DMS53 treated with DMSO at 0.1 percent for 48 hours (cell line): Measurements from ENCODE around the gene MFNG.
"Not testable (repeated sequence)": the region's sequence is repeated elsewhere in the genome, so short reads cannot be mapped to it uniquely, and the experiment has no call there.

ENCODE experiments used
- DNase-seq: peaks from one replicate; lab custom pipeline; 2025; ENCODE audit not compliant: unreplicated experiment; lab: John Stamatoyannopoulos, UW

The MFNG gene

GRCh38 chr22:37486224-37486845 lies at the start of gene MFNG:
TSS of gene MFNG (minus strand) at chr22:37486384. CDS start at chr22:37486177, 207 bp downstream.
- DNase-seq, result peak; percentile 20

- no peak for DNase-seq
Observed at GRCh38 chr22:37535159-37535558, 49.0 kb upstream of the MFNG start.

GRCh38 chr22:37534445-37534844 lies 48.3 kb upstream of the MFNG start:
- DNase-seq, result no peak

DNA sequence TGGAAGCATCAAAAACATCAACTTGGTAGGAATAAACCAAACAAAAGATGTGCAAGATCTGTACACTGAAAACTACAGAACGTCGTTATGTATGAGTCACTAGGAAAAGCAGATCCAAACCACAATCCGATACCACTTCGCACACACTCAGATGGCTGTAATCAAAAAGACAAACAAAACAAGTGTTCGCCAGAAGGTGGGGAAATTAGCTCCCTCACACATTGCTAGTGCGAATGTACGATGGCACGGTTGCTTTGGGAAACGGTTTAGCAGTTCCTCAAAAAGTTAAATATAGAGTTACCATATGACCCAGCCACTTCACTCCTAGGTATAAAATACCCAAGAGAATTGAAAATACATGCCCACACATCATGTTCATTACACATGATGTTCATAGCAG lies 47.8 kb upstream of the MFNG start:
- DNase-seq, result no peak

DNA sequence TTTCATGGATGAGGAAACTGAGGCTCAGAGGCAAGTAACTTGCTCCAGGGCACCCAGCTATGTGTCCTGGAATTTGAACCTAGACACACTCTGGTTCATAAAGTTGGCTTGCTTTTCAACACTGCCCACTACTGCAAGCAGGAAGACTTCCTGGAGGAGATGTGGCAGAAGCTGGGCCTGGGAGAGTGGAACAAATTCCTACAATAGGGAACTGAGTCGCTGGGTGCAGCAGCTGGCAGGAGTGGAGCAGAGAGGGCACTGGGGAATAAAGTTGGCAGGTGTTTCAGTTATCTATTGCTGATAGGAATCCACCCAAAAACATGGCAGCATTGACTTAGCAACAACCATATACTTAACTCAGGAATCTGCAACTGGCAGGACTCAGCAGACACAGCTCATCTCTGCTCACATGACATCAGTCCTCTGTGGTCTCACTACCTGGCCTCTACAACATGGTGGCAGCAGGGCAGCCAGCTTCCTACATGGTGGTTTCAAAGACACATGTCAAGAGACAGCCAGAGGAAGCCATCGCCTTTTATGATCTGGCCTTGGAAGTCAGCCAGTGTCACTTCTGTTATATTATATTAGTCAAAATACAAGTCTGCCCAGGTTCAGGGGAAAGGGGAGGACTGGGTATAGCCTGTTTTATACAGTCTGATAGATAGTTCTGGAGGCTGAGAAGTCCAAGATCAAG lies 43.6 kb upstream of the MFNG start:
- DNase-seq, result no peak

- DNase-seq, result not testable (repeated sequence)
Observed at GRCh38 chr22:37527952-37528351, 41.8 kb upstream of the MFNG start.

DNA sequence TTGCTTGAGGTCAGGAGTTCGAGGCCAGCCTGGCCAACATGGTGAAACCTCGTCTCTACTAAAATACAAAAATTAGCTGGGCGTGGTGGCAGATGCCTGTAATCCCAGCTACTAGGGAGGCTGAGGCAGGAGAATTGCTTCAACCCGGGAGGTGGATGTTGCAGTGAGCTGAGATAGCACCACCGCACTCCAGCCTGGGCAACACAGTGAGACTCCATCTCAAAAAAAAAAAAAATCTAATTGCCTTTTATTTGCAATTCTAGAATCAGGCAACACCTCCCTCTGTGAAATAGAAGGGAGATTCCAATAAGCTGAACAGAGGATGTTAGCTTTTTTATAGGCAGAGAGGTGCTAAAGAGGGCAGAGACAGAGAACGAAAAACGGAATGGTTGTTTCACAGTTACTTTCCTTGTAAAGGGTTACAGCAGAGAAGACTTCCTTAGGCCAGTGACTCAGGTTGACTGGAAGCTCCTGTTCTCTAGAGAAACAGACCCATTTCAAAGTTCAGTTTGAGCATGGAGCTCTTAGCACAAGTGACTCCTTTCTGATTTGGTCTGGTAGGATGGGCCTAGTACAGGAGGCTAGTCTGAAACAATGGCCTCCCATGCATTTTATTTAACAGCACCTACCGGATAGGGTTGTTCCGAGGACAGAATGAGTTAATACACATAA lies 41.0 kb upstream of the MFNG start:
- DNase-seq, result not testable (repeated sequence)

DNA sequence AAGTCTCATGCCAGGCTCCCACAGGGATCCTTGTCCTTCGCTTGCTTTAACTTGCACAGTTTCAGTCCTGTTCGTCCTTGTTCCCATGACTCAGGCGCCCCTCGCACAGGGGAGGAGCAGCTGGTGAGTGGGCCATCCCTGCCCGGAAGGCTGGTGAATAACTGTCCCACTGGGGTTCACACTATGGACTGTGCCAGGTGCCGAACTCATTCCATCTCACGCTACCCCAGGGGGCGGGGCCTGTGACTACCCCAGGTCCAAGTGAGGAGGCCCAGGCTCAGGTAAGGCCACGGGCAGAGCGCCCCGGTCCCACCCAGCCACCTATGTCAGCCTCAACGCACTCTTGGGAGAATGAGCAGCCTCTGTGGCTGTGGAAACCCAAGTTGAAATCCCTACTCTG lies 40.2 kb upstream of the MFNG start:
- no peak for DNase-seq

- DNase-seq, result no peak
Observed at GRCh38 chr22:37525746-37526350, 39.7 kb upstream of the MFNG start.

DNA sequence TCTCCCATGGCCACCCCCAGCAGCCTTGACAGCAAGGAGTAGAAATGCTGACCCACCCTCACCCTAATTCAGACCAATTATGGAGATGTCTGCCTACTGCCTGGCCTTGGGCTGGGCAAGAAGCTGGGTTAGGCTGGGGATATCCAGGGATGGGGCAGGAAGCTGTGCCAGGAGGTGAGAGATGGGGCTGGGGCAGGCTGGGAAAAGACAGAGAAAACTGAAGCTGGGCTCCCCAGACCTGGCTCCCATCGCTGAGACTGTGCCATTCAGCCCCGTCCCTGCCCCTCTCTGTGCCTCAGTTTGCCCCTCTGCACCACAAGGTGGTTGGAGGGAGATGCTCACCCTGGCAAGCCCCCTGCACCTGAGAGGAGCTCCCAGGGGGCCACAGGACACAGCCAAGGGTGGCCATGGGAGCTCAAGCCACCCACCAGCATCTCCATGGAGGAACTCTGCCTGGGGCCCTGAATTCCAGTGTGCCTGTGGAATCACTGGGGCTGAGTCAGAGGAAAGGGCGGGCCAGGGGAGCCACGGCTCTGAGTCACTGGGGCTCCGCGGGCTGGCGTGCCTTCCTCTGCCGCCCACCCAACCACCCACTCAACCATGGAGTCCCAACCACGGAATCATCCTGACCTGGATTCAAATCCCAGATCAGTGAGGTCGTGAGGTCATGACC lies 39.0 kb upstream of the MFNG start:
- DNase-seq, result no peak

GRCh38 chr22:37522482-37522881 lies 36.3 kb upstream of the MFNG start:
- DNase-seq, result no peak

GRCh38 chr22:37521236-37521739 lies 35.1 kb upstream of the MFNG start:
- DNase-seq, result no peak

GRCh38 chr22:37520776-37521191 lies 34.6 kb upstream of the MFNG start:
- no peak for DNase-seq

DNA sequence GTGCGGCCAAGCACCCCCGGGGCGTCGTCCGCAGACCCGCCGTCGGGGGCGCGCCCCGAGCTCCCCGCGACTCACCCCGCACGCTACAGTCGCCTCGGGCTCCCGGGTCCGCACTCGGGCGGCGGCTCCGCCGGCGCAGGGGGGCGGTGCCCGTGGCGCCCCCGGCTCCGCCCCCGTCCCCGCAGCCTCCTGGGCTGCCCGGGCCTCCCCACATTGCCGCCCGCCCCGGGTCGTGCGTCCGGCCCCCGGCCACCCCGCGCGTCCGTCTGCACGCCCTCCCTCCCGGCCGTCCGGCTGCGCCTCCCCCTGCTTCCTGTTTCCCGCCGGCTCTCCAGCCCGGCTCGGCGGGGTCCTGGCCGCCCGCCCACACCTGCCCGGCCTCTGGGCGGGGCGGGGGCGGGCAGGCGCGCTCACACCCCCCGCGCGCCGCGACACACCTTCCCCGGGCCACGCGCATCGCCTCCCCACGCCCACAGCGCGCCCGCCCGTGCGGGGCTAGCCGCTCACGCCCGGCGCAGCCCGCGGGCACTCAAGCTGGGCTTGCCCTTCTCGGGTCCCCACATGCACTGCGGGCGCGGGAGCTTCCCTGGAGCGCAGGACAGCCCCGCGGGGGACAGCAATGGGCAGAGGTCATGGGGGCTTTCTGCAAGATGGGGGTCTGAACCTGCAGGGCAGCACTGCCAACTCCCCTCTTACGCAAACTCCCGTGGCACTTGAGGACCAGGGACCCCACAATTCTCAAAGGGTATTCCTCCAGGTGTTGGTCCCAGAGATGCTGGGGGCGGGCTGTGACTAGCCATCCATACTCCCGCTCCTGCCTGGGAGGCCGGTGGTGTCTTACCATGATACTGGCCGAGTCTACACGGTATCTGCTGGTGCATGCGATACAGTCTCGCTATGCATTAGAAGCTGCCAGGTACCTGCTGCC lies 33.3 kb upstream of the MFNG start, which contains the start of gene CARD10:
CARD10 (minus strand) TSS at position 148 of the 928 bp plus-strand sequence. CDS start 215 bp downstream, outside the sequence.
- no peak for DNase-seq

DNA sequence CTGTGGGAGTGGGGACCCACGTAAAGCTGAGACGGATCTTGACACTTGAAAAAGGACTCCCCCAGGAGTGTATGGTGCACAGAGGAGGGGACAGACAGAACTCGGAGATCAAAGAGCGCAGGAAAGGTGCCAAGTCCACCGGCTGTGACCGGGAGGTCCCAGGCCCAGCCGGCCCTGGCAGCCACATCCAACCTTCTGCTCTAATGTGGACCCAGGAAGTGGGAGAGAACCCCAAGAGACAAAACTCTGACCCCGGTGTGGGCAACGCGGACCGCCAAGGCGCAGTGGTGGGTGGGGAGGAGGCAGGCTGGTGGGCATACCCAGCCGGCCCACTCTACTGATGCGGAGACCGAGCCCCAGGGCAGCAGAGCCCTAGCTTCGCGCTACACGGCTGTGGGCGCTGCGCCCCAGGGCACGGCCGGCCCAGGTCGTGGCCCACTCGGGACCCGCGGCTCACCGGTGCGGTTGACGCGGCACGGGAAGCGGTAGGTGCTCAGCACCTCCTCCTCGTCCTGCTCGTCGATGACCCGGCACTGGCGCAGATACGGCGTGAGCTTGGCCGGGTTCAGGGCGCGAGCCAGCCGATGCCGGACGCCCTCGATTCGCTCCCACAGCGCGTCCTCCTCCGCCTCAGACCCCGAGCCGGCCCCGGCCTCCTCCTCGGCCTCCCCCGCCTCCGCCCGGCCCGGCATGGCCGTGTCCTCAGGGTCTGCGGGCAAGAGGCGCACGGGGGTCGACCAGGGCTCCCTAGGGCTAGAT lies 32.5 kb upstream of the MFNG start:
- no peak for DNase-seq

- no peak for DNase-seq
Observed at GRCh38 chr22:37517826-37518450, 31.8 kb upstream of the MFNG start.

DNA sequence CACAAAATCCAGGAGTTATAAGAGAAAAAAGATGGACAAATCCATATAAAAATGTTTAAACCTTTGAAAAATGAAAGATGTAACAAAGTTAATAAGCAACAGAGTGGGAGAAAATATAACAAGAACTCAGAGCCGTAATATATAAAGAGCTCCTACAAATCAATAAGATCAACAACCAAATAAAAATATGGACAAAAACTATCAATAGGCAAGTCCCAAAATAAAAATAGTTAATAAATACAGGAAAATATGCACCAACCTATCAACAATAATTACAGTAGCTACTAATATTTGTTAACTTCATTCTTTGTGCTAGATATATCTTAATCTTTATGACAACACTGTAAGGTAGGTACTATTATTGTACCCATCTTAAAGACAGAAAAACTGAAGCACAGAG lies 30.3 kb upstream of the MFNG start:
- no peak for DNase-seq

GRCh38 chr22:37515901-37516300 lies 29.7 kb upstream of the MFNG start:
- no peak for DNase-seq
